HCT116 (cell line): ENCODE results near the gene ANP32B. TPM values are rescaled to one million over a fixed set of nuclear protein-coding genes. Genes with fewer than 3 reads are reported as not detected.

ENCODE experiments used
- ATAC-seq: fragments of 200-7000 bp; cut with Tn5 transposase; 2 replicates; pipeline ENCODE4 v1.9.1; 2020; ENCODE audit warnings: mild to moderate bottlenecking, moderate library complexity
- BruUV-seq: library from RNA; stranded (reverse); fragments of 400-500 nt; replicated peaks from 2 replicates; lab custom pipeline; 2021; lab: Mats Ljungman, UMichigan
- CTCF ChIA-PET: fragments of 300-600 bp; sonication (Branson Sonifier 250); formaldehyde crosslinking; loops from one replicate; lab custom pipeline; 2021; ENCODE audit warnings: antibody characterized with exemption; lab: Charles Lee
- POLR2A ChIA-PET: fragments of 300-600, 350-600 bp; sonication (Branson Sonifier 250); formaldehyde crosslinking; loops from one replicate; lab custom pipeline; 2021; ENCODE audit warnings: antibody characterized with exemption; lab: Charles Lee
- RAD21 ChIA-PET, 2 experiments: fragments of 300-600 bp; sonication (Branson Sonifier 250); formaldehyde crosslinking; loops; one replicate each; lab custom pipeline; 2023; ENCODE audit warnings: low total read pairs in 2 of 2; ENCODE audit not compliant: uncharacterized antibody in 2 of 2, unreplicated experiment in 2 of 2, low non-redundant PET in 1 of 2; lab: Charles Lee
- DNase-seq: peaks from one replicate; pipeline ENCODE4 v3.0.0-alpha.2; 2010; ENCODE audit warnings: low read depth, low spot score
- H2AFZ ChIP-seq: fragments of 200-600 bp; shearing (Covaris generic), sonication (generic); 2 replicates; pipeline ENCODE4 v1.6.1; 2017; ENCODE audit warnings: low read depth, mixed run types, mixed read lengths, antibody characterized with exemption, low read length; ENCODE audit not compliant: poor library complexity, severe bottlenecking
- H3K27ac ChIP-seq: 2 replicates; pipeline ENCODE4 v1.5.1; 2012; ENCODE audit warnings: low read depth, low read length
- H3K27me3 ChIP-seq: fragments of 200-600 bp; sonication (generic); 2 replicates; pipeline ENCODE4 v1.6.1; 2016; ENCODE audit warnings: mixed run types, low read length, mixed read lengths; ENCODE audit not compliant: insufficient read depth
- H3K36me3 ChIP-seq, 2 experiments: fragments of 200-500 bp in 1 of 2; fragments of 200-600 bp in 1 of 2; sonication (Bioruptor generic) in 1 of 2; sonication (generic) in 1 of 2; 2 replicates each; pipeline versions ENCODE4 v1.5.1 to v1.6.1; 2014 to 2016; ENCODE audit warnings: low read length in 2 of 2, inconsistent platforms in 1 of 2, mixed read lengths in 1 of 2, mixed run types in 1 of 2; ENCODE audit not compliant: insufficient read depth in 2 of 2, control insufficient read depth in 1 of 2
- H3K4me1 ChIP-seq, 2 experiments: fragments of 200-600 bp in 1 of 2; sonication (generic) in 1 of 2; 2 replicates each; pipeline versions ENCODE4 v1.5.1 to v1.6.1; 2012 to 2017; ENCODE audit warnings: low read length in 2 of 2, inconsistent platforms in 1 of 2, mild to moderate bottlenecking in 1 of 2, mixed read lengths in 1 of 2, mixed run types in 1 of 2, moderate library complexity in 1 of 2; ENCODE audit not compliant: insufficient read depth in 2 of 2, control insufficient read depth in 1 of 2
- H3K4me2 ChIP-seq: fragments of 200-600 bp; sonication (generic); 2 replicates; pipeline ENCODE4 v1.6.1; 2017; ENCODE audit warnings: mixed run types, low read length, mixed read lengths
- H3K4me3 ChIP-seq, 2 experiments: fragments of 200-600 bp in 1 of 2; sonication (generic) in 1 of 2; replicated peaks in 1 of 2; 2 replicates each; pipeline ENCODE4 v1.5.1; 2011 to 2016; ENCODE audit warnings: low read length in 2 of 2, control low read depth in 1 of 2, low read depth in 1 of 2, mild to moderate bottlenecking in 1 of 2, mixed read lengths in 1 of 2, mixed run types in 1 of 2
- H3K79me2 ChIP-seq: fragments of 200-600 bp; sonication (generic); 2 replicates; pipeline ENCODE4 v1.6.1; 2017; ENCODE audit warnings: mild to moderate bottlenecking, mixed run types, low read length, moderate library complexity, mixed read lengths; ENCODE audit not compliant: insufficient read depth
- H3K9ac ChIP-seq: fragments of 200-600 bp; sonication (generic); 2 replicates; pipeline ENCODE4 v1.6.1; 2016; ENCODE audit warnings: low read length, mixed read lengths
- H3K9me2 ChIP-seq: fragments of 200-600 bp; sonication (generic), shearing (Covaris generic); 2 replicates; pipeline ENCODE4 v1.6.1; 2017; ENCODE audit warnings: mixed run types, mild to moderate bottlenecking, moderate library complexity; ENCODE audit not compliant: insufficient read depth
- H3K9me3 ChIP-seq, 2 experiments: fragments of 200-500 bp in 1 of 2; fragments of 200-600 bp in 1 of 2; sonication (Bioruptor generic) in 1 of 2; sonication (generic) in 1 of 2; 2 replicates each; pipeline ENCODE4 v1.6.1; 2014 to 2017; ENCODE audit warnings: low read length in 2 of 2, mixed read lengths in 2 of 2, inconsistent platforms in 1 of 2, low read depth in 1 of 2, mild to moderate bottlenecking in 1 of 2, mixed run types in 1 of 2, moderate library complexity in 1 of 2; ENCODE audit not compliant: control insufficient read depth in 1 of 2, insufficient read depth in 1 of 2
- H4K20me1 ChIP-seq: fragments of 200-600 bp; sonication (generic), shearing (Covaris generic); 2 replicates; pipeline ENCODE4 v1.6.1; 2017; ENCODE audit warnings: mixed run types, mild to moderate bottlenecking, moderate library complexity; ENCODE audit not compliant: insufficient read depth
- CEBPB ChIP-seq: IDR thresholded peaks from 2 replicates; pipeline ENCODE4 v1.6.1; 2012; ENCODE audit warnings: low read depth
- CTCF ChIP-seq, 3 experiments: fragments of 200-600 bp in 1 of 3; sonication (generic) in 1 of 3; IDR thresholded peaks in 2 of 3; conservative IDR thresholded peaks in 1 of 3; 2 replicates each; pipeline ENCODE4 v1.5.1; 2012 to 2017; ENCODE audit warnings: low read depth in 2 of 3, low read length in 2 of 3, antibody characterized with exemption in 1 of 3, borderline replicate concordance in 1 of 3, control low read depth in 1 of 3, mild to moderate bottlenecking in 1 of 3, mixed read lengths in 1 of 3, mixed run types in 1 of 3, moderate library complexity in 1 of 3; ENCODE audit not compliant: insufficient read depth in 1 of 3
- EGR1 ChIP-seq: IDR thresholded peaks from 2 replicates; pipeline ENCODE4 v1.6.1; 2012; ENCODE audit warnings: low read depth
- ELF1 ChIP-seq: IDR thresholded peaks from 2 replicates; pipeline ENCODE4 v1.6.1; 2012; ENCODE audit warnings: low read depth, borderline replicate concordance
- EZH2 ChIP-seq: fragments of 200-600 bp; sonication (generic); IDR thresholded peaks from 2 replicates; pipeline ENCODE4 v1.6.1; 2017; ENCODE audit warnings: antibody characterized with exemption, mixed run types
- EZH2phosphoT487 ChIP-seq: fragments of 200-600 bp; IDR thresholded peaks from 2 replicates; pipeline ENCODE4 v1.6.1; 2018; ENCODE audit warnings: antibody characterized with exemption, borderline replicate concordance
- FOSL1 ChIP-seq: IDR thresholded peaks from 2 replicates; pipeline ENCODE4 v1.6.1; 2012; ENCODE audit warnings: low read depth
- JUND ChIP-seq: IDR thresholded peaks from 2 replicates; pipeline ENCODE4 v1.6.1; 2012
- RAD21 ChIP-seq: IDR thresholded peaks from 2 replicates; pipeline ENCODE4 v1.6.1; 2012; ENCODE audit warnings: low read depth, mild to moderate bottlenecking
- SIN3A ChIP-seq: IDR thresholded peaks from 2 replicates; pipeline ENCODE4 v1.6.1; 2012; ENCODE audit warnings: low read depth
- SP1 ChIP-seq: IDR thresholded peaks from 2 replicates; pipeline ENCODE4 v1.6.1; 2012; ENCODE audit warnings: low read depth
- SRF ChIP-seq: IDR thresholded peaks from 2 replicates; pipeline ENCODE4 v1.6.1; 2012; ENCODE audit warnings: low read depth
- TCF7L2 ChIP-seq: IDR thresholded peaks from 2 replicates; pipeline ENCODE4 v1.7.0; 2011; ENCODE audit warnings: borderline replicate concordance, inconsistent platforms; ENCODE audit not compliant: insufficient read depth, insufficient read length; ENCODE audit errors: extremely low read depth
- YY1 ChIP-seq: IDR thresholded peaks from 2 replicates; pipeline ENCODE4 v1.6.1; 2011; ENCODE audit warnings: low read length, low read depth, moderate library complexity, mild to moderate bottlenecking; ENCODE audit not compliant: insufficient replicate concordance; ENCODE audit errors: extremely low read depth
- ZFX ChIP-seq: fragments of 450-650 bp; IDR thresholded peaks from 2 replicates; pipeline ENCODE4 v1.6.1; 2017
- ZNF274 ChIP-seq: fragments of 200-500 bp; sonication (Bioruptor generic); IDR thresholded peaks from 2 replicates; pipeline ENCODE4 v1.6.1; 2014; ENCODE audit warnings: mild to moderate bottlenecking, low read depth, low read length, inconsistent platforms
- intact Hi-C: fragments of 100-400 bp; cut with micrococcal nuclease; formaldehyde crosslinking; loops from 2 replicates; pipeline ENCODE4 v1.10.0; 2022
- total RNA-seq: library from RNA; stranded (reverse); gene quantifications from one replicate; pipeline ENCODE4 v1.2.1, GENCODE V29; 2021; ENCODE audit not compliant: unreplicated experiment
- TF ChIP-seq, protein P1 (sequence below): IDR thresholded peaks from 2 replicates; pipeline ENCODE4 v1.6.1; 2012
- TF ChIP-seq, protein P2 (sequence below): IDR thresholded peaks from 2 replicates; pipeline ENCODE4 v1.6.1; 2011; ENCODE audit warnings: mild to moderate bottlenecking, low read length, moderate library complexity; ENCODE audit not compliant: insufficient replicate concordance; ENCODE audit errors: extremely low read depth
- TF ChIP-seq, protein P3 (sequence below): IDR thresholded peaks from 2 replicates; pipeline ENCODE4 v1.6.1; 2012

ANP32B gene
- total RNA-seq, 1 experiment from 2014 or later = 206 TPM

- no peak for TF ChIP-seq CTCF (IDR thresholded peaks at IDR 0.05 in 2 of 3, conservative IDR thresholded peaks at IDR 0.05 in 1 of 3; ENCODE audit: borderline replicate concordance in 1 of 3, insufficient read depth in 1 of 3, low read depth in 2 of 3, low read length in 2 of 3)
- no peak for TF ChIP-seq JUND
- TF ChIP-seq CEBPB = no peak
- TF ChIP-seq EZH2phosphoT487 = no peak
- TF ChIP-seq EZH2 = no peak
- TF ChIP-seq ZFX = no peak
- TF ChIP-seq SIN3A = no peak
- no peak for TF ChIP-seq TCF7L2
- TF ChIP-seq YY1 = no peak
- no peak for TF ChIP-seq ELF1
- no peak for TF ChIP-seq SP1
- TF ChIP-seq, protein P1, sequence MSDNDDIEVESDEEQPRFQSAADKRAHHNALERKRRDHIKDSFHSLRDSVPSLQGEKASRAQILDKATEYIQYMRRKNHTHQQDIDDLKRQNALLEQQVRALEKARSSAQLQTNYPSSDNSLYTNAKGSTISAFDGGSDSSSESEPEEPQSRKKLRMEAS = no peak
- no peak for TF ChIP-seq FOSL1
- no peak for TF ChIP-seq ZNF274
- TF ChIP-seq, protein P2, sequence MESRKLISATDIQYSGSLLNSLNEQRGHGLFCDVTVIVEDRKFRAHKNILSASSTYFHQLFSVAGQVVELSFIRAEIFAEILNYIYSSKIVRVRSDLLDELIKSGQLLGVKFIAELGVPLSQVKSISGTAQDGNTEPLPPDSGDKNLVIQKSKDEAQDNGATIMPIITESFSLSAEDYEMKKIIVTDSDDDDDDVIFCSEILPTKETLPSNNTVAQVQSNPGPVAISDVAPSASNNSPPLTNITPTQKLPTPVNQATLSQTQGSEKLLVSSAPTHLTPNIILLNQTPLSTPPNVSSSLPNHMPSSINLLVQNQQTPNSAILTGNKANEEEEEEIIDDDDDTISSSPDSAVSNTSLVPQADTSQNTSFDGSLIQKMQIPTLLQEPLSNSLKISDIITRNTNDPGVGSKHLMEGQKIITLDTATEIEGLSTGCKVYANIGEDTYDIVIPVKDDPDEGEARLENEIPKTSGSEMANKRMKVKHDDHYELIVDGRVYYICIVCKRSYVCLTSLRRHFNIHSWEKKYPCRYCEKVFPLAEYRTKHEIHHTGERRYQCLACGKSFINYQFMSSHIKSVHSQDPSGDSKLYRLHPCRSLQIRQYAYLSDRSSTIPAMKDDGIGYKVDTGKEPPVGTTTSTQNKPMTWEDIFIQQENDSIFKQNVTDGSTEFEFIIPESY = no peak
- no peak for TF ChIP-seq RAD21
- TF ChIP-seq EGR1 = no peak
- no peak for TF ChIP-seq SRF
- TF ChIP-seq, protein P3, sequence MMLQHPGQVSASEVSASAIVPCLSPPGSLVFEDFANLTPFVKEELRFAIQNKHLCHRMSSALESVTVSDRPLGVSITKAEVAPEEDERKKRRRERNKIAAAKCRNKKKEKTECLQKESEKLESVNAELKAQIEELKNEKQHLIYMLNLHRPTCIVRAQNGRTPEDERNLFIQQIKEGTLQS = no peak
- Histone ChIP-seq H3K9me3 (no peaks in the 10 kb centered on the region), H3K4me3 (no peak overlapping the region), H3K27ac (no peak overlapping the region), H3K4me2 (no peak overlapping the region), H3K27me3 (no peaks in the 10 kb centered on the region), H3K4me1 (no peaks in the 10 kb centered on the region), H3K9me2 (no peaks in the 10 kb centered on the region), H3K9ac (no peak overlapping the region), H4K20me1 (no peaks in the 10 kb centered on the region), H3K79me2 (no peaks in the 10 kb centered on the region), H2AFZ (no peak overlapping the region), H3K36me3 (no peaks in the 10 kb centered on the region)
- BruUV-seq = no TSS peak
- intact Hi-C loops = no loop called here
- ChIA-PET CTCF (interaction anchor here (1.4 kb wide), 1 partner anchor 9 kb away, joined by 4 read pairs; no protein-coding TSS in a partner anchor), RAD21 (no interaction called here), POLR2A (no interaction called here)
- DNase-seq (no peak), ATAC-seq (no peak)
Observed at GRCh38 chr9:97963232-97963631, 19.9 kb upstream of the ANP32B start.
